ENCODE data around the gene DNAI7. TPM values are rescaled to one million over a fixed set of nuclear protein-coding genes. Genes with fewer than 3 reads are reported as not detected.

The DNAI7 gene
- total and polyA plus RNA-seq, 9 donors: 0.65 to 9.5 (median 2.1) TPM

DNA sequence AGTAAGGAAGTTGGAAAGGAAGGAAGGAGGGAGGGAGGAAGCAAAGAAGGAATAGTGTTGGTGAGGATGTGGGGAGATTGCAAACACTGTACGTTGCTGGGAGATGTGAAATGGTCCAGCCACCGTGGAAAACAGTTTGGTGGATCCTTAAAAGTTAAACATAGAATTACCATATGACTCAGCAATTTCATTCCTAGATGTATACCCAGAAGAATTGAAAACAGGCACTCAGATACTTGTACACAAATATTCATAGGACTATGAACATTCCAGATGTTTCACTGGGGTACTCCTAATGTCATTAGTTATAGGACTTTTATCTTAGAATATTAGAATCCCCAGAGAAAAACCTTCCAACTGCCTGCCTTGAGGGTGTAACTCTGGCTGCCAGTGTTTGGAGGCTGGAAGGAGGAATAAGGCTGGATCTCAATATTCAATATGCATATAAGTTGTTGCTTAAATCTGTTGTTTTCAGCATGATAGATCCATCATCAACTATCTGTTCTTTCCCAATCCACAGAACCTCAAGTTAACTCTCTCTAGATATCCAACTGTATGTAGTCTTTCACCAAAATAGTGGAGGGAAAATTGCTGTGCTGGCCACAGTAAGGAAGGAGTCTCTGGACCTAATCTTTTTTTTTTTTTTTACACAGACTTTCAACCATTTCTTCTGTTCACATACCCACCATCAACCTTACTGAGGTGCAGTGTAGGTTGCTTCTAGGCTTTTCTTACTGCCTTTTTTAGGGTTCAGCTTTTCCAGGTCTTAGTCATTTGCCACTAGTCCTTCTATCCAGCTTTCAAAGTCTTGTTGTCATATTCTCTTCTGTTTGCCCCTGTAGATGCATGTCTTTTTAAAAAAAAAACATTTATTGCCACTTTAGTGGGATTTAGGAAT, 94.5 kb downstream of the DNAI7 start:
- Histone ChIP-seq H3K27ac (no peak overlapping the region), H3K9me3 (no peaks in the 10 kb centered on the region), H3K36me3 (no peaks in the 10 kb centered on the region), H3K4me3 (no peak overlapping the region), H3K27me3 (no peaks in the 10 kb centered on the region), H3K4me1 (ENCODE audit: insufficient read depth) (no peaks in the 10 kb centered on the region)
- WGBS, 3 donors: 75 to 83% (median 75%) methylated on average over 2 of the region's 2 CpGs
- no peak for DNase-seq
- intact Hi-C loops (cut with DNase I): no loop called here
- TF ChIP-seq POLR2A (IDR thresholded peaks at IDR 0.05): no peak
- TF ChIP-seq, protein P1, sequence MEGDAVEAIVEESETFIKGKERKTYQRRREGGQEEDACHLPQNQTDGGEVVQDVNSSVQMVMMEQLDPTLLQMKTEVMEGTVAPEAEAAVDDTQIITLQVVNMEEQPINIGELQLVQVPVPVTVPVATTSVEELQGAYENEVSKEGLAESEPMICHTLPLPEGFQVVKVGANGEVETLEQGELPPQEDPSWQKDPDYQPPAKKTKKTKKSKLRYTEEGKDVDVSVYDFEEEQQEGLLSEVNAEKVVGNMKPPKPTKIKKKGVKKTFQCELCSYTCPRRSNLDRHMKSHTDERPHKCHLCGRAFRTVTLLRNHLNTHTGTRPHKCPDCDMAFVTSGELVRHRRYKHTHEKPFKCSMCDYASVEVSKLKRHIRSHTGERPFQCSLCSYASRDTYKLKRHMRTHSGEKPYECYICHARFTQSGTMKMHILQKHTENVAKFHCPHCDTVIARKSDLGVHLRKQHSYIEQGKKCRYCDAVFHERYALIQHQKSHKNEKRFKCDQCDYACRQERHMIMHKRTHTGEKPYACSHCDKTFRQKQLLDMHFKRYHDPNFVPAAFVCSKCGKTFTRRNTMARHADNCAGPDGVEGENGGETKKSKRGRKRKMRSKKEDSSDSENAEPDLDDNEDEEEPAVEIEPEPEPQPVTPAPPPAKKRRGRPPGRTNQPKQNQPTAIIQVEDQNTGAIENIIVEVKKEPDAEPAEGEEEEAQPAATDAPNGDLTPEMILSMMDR (IDR thresholded peaks at IDR 0.05): no peak
- no peak for TF ChIP-seq EP300 (IDR thresholded peaks at IDR 0.05)

DNA sequence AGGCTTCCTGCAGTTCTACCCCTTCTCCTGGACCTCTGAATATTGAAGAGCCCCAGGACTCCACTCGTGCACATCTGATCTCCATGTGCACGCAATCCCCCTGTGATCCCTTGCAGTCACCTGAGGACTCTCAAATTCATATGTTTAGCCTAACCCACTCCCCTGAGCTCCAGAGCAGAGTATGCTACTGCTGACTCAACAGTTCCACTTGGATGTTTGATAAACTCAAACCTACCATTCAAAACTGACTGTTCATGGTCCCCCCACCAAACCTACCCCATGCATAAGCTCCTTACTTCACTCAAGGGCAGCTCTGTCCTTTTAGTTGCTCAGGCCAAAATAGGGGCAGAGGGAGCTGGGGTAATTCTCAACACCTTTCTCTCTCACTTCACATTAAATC, 96.0 kb downstream of the DNAI7 start:
- WGBS, 3 donors: 91 to 95% (median 94%) methylated on average over 2 of the region's 2 CpGs
- Histone ChIP-seq H3K36me3 (no peaks in the 10 kb centered on the region), H3K27ac (no peak overlapping the region), H3K4me1 (ENCODE audit: insufficient read depth) (no peaks in the 10 kb centered on the region), H3K27me3 (no peaks in the 10 kb centered on the region), H3K4me3 (no peak overlapping the region), H3K9me3 (no peaks in the 10 kb centered on the region)
- intact Hi-C loops (cut with DNase I): loop anchor here in 1 of 4 donors (10.0 kb wide), 1 partner anchor 196 kb away; no protein-coding TSS in a partner anchor
- no peak for TF ChIP-seq EP300 (IDR thresholded peaks at IDR 0.05)
- TF ChIP-seq, protein P1 (IDR thresholded peaks at IDR 0.05): no peak
- no peak for DNase-seq

DNA sequence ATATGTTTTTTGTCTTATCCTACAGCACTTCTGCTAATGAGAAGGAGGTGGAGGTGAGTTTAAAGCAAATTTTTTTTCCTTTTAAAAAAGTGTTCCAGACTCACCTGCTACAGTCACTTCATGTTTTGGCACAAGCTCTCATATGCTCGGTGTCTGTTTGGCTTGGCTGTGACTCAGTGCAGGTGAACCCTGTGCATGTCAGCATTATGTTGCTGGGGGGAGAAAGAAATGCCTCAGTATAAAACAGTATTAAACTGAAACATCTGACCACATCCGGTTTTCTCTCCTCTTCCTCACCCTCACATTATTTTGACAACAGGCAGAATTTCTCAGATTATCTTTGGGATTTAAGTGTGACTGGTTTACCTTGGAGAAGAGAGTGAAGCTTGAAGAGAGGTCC, 105.2 kb downstream of the DNAI7 start:
- no peak overlapping the region for H3K27ac ChIP-seq
- H3K36me3 ChIP-seq: no peaks in the 10 kb centered on the region
- WGBS, 3 donors: 25 to 52% (median 26%) methylated on average over 2 of the region's 2 CpGs
- H3K4me3 ChIP-seq: no peak overlapping the region
- intact Hi-C loops (cut with DNase I): loop anchor here in 1 of 4 donors (10.0 kb wide), 1 partner anchor 205 kb away; no protein-coding TSS in a partner anchor
- no peaks in the 10 kb centered on the region for H3K4me1 ChIP-seq (ENCODE audit: insufficient read depth)
- H3K9me3 ChIP-seq: no peaks in the 10 kb centered on the region
- DNase-seq: no peak
- TF ChIP-seq POLR2A (IDR thresholded peaks at IDR 0.05): no peak
- TF ChIP-seq, protein P1 (IDR thresholded peaks at IDR 0.05): no peak
- no peak for TF ChIP-seq EP300 (IDR thresholded peaks at IDR 0.05)
- no peaks in the 10 kb centered on the region for H3K27me3 ChIP-seq

DNA sequence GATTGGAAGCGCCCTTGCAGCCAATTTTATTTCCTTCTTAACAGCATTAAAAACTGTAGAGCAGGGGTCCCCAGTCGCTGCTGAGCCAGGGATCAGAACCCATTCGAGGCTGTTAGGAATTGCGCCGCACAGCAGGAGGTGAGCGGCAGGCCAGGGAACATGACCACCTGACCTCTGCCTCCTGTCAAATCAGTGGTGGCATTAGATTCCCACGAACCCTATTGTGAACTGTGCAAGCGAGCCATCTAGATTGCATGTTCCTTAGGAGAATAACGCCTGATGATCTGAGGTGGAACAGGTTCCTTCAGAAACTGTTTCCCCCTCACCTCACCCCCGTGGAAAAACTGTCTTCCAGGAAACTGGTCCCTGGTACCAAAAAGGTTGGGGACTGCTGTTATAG, 107.4 kb downstream of the DNAI7 start:
- Histone ChIP-seq H3K36me3 (no peaks in the 10 kb centered on the region), H3K27ac (no peak overlapping the region), H3K4me3 (no peak overlapping the region), H3K27me3 (no peaks in the 10 kb centered on the region), H3K4me1 (ENCODE audit: insufficient read depth) (no peaks in the 10 kb centered on the region), H3K9me3 (no peaks in the 10 kb centered on the region)
- WGBS, 3 donors: 85 to 90% (median 87%) methylated on average over 10 of the region's 10 CpGs
- DNase-seq: no peak
- TF ChIP-seq, protein P1 (IDR thresholded peaks at IDR 0.05): no peak
- TF ChIP-seq POLR2A (IDR thresholded peaks at IDR 0.05): no peak
- no peak for TF ChIP-seq EP300 (IDR thresholded peaks at IDR 0.05)
- intact Hi-C loops (cut with DNase I): no loop called here
